Heart left ventricle (tissue), 16 donors: ENCODE data around the gene DUSP5. TPM values are rescaled to one million over a fixed set of nuclear protein-coding genes. Genes with fewer than 3 reads are reported as not detected.
"Not testable (repeated sequence)": the region's sequence is repeated elsewhere in the genome, so short reads cannot be mapped to it uniquely, and the experiment has no call there.

Experiments used
- ATAC-seq, 4 donors: fragments of 200-7000 bp; cut with Tn5 transposase; one replicate each; pipeline ENCODE4 v1.9.1; 2020 to 2022; ENCODE audit warnings: moderate library complexity in 4 of 4, mild to moderate bottlenecking in 3 of 4, moderate number of reproducible peaks in 1 of 4
- DNase-seq, 5 donors: peaks; one replicate each; pipeline ENCODE4 v3.0.0-alpha.2; 2020
- H3K27ac ChIP-seq, 12 donors: fragments of 200-600 bp; sonication (generic) in 4 of 12; one replicate each; pipeline versions ENCODE4 v1.5.0 to v1.8.0; 2016 to 2022; ENCODE audit warnings: mild to moderate bottlenecking in 2 of 12
- H3K27me3 ChIP-seq, 9 donors: fragments of 200-600 bp; sonication (generic) in 2 of 9; one replicate each; pipeline versions ENCODE4 v1.5.1 to v1.8.0; 2016 to 2022; ENCODE audit warnings: mild to moderate bottlenecking in 3 of 9
- H3K36me3 ChIP-seq, 9 donors: fragments of 200-600 bp; sonication (generic) in 2 of 9; one replicate each; pipeline versions ENCODE4 v1.5.0 to v1.8.0; 2018 to 2022; ENCODE audit warnings: mild to moderate bottlenecking in 2 of 9
- H3K4me1 ChIP-seq, 12 donors: fragments of 200-600 bp; sonication (generic) in 4 of 12; one replicate each; pipeline versions ENCODE4 v1.5.0 to v1.8.0; 2016 to 2022; ENCODE audit warnings: mild to moderate bottlenecking in 3 of 12
- H3K4me3 ChIP-seq, 12 donors: fragments of 200-600 bp; sonication (generic) in 4 of 12; one replicate each; pipeline versions ENCODE4 v1.5.0 to v1.8.0; 2017 to 2022; ENCODE audit warnings: mild to moderate bottlenecking in 9 of 12, moderate library complexity in 4 of 12
- H3K9me3 ChIP-seq, 12 donors: fragments of 200-600 bp; sonication (generic) in 4 of 12; one replicate each; pipeline versions ENCODE4 v1.5.0 to v1.8.0; 2016 to 2022; ENCODE audit warnings: mild to moderate bottlenecking in 1 of 12
- CTCF ChIP-seq, 12 donors: fragments of 200-600 bp; sonication (generic) in 4 of 12; IDR thresholded peaks; one replicate each; pipeline versions ENCODE4 v1.5.0 to v1.8.0; 2018 to 2022; ENCODE audit warnings: antibody characterized with exemption in 12 of 12, mild to moderate bottlenecking in 5 of 12
- POLR2A ChIP-seq, 2 donors: fragments of 450-650 bp; IDR thresholded peaks; one replicate each; pipeline ENCODE4 v1.6.1; 2017; ENCODE audit warnings: antibody characterized with exemption in 2 of 2, mild to moderate bottlenecking in 2 of 2, moderate library complexity in 2 of 2
- WGBS, 4 donors: extraction: QIAGEN DNeasy Blood & Tissue Kit in 2 of 4; methylation state at CpG; one replicate each; pipeline versions ENCODE4 v1.1.5 to v1.1.7; 2013 to 2018; 5-methylcytosine and 5-hydroxymethylcytosine counted together
- intact Hi-C, 10 donors: fragments of 100-400 bp; cut with DNase I; formaldehyde crosslinking; loops; one replicate each; pipeline versions ENCODE4 v1.11.1 to v1.14.2; 2022
- polyA plus RNA-seq, 2 donors: library from polyadenylated mRNA; stranded (reverse); fragments of 200-250 nt; gene quantifications; one replicate each; pipeline ENCODE4 v1.2.3, GENCODE V29; 2013
- total RNA-seq, 9 donors: library from RNA; depleted of rRNA in 2 of 9; stranded (reverse); fragments of >200 nt in 2 of 9; fragmentation: NEBNext Ultra II Directional in 3 of 9; extraction: Animal tissue kit (Norgen Biotek cat#: 25700) in 3 of 9; gene quantifications; one replicate each; pipeline versions ENCODE4 v1.1.0 to v1.2.4, GENCODE V29; 2016 to 2023
- donor health status: ischemic (EF 13 %, LVEDD 7.1; RV severe dilation, severe dysfunction).
- donor health status: healthy with polysubstance abuse.
- donor health status: DM: no; HTN: yes; CAD: no.
- donor health status: DM: no; HTN: no; CAD: no.
- donor health status: ischemic (EF 25% LVEDD 6.9; RV normal size, moderate dysfunction).
- donor health status: ischemic (EF 25% LVEDD 5.7; RV mildly dilated, moderate dysfunction).
- donor health status: healthy.
- donor health status: DM: yes; HTN: yes; CAD: no.
- donor health status: ischemic (EF 35%, LVEDD 5.7; RV mildly dilated, moderate dysfunction).
- donor health status: nonischemic (EF 11% LVEDD 7.7; RV severe dilation, severe dysfunction).
- donor health status: DM: yes; HTN: yes; CAD: no.
- donor health status: PGD.
- donor health status: ischemic (EF 29% LVEDD 5.4; RV normal size, mild dysfunction).
- donor health status: nonischemic (EF 23%, LVEDD 6.1; RV moderate dilation, normal function).

The DUSP5 gene
- total and polyA plus RNA-seq, 11 donors = 3.5 to 42.7 (median 16.1) TPM

GRCh38 chr10:110462166-110463095 is 35.3 kb upstream of the DUSP5 start:
- no peak for TF ChIP-seq POLR2A (IDR thresholded peaks at IDR 0.05)
- no peak for TF ChIP-seq CTCF (IDR thresholded peaks at IDR 0.05)
- ATAC-seq = no peak
- no peaks in the 10 kb centered on the region for H3K36me3 ChIP-seq

GRCh38 chr10:110468258-110468657 is 29.4 kb upstream of the DUSP5 start:
- intact Hi-C loops, H3K4me1 ChIP-seq, H3K27me3 ChIP-seq, ATAC-seq, H3K9me3 ChIP-seq, H3K27ac ChIP-seq, H3K36me3 ChIP-seq, H3K4me3 ChIP-seq, DNase-seq: not testable (repeated sequence)
- 91 to 99% (median 96%) methylated on average over 2 of the region's 2 CpGs for WGBS, 4 donors

More at GRCh38 chr10:110462166-110463095, 35.3 kb upstream of the DUSP5 start:
- H3K27me3 ChIP-seq = no peaks in the 10 kb centered on the region
- 84 to 91% (median 89%) methylated on average over 19 of the region's 19 CpGs for WGBS, 4 donors
- no peak overlapping the region for H3K27ac ChIP-seq
- H3K4me1 ChIP-seq = peaks cover 0 to 33% (median 14%) of the 10 kb centered on the region in 12 donors
- H3K9me3 ChIP-seq = no peaks in the 10 kb centered on the region
- intact Hi-C loops = loop anchor here in 1 of 10 donors (5.0 kb wide), 1 partner anchor 105 kb away; no protein-coding TSS in a partner anchor
- H3K4me3 ChIP-seq = no peak overlapping the region
- DNase-seq = no peak

- ATAC-seq, DNase-seq, H3K9me3 ChIP-seq, H3K4me3 ChIP-seq, intact Hi-C loops, H3K36me3 ChIP-seq, H3K27ac ChIP-seq, H3K27me3 ChIP-seq, H3K4me1 ChIP-seq: not testable (repeated sequence)
- WGBS, 4 donors = 78 to 87% (median 85%) methylated on average over 10 of the region's 10 CpGs
Measured at GRCh38 chr10:110470541-110470940, 27.2 kb upstream of the DUSP5 start.

- no peak overlapping the region for H3K27ac ChIP-seq
- H3K4me1 ChIP-seq = no peaks in the 10 kb centered on the region
- H3K27me3 ChIP-seq = no peaks in the 10 kb centered on the region
- peaks cover 0 to 6% (median 0%) of the 10 kb centered on the region in 12 donors for H3K9me3 ChIP-seq
- TF ChIP-seq POLR2A (IDR thresholded peaks at IDR 0.05) (no peak), CTCF (IDR thresholded peaks at IDR 0.05) (no peak)
- DNase-seq = no peak
- no peak for ATAC-seq
- WGBS, 4 donors = 88 to 93% (median 91%) methylated on average over 5 of the region's 5 CpGs
- H3K4me3 ChIP-seq = no peak overlapping the region
- H3K36me3 ChIP-seq = no peaks in the 10 kb centered on the region
- intact Hi-C loops = no loop called here
Measured at GRCh38 chr10:110471566-110472139, 26.1 kb upstream of the DUSP5 start.

GRCh38 chr10:110474017-110474416 is 23.7 kb upstream of the DUSP5 start:
- no peak overlapping the region for H3K27ac ChIP-seq
- H3K4me3 ChIP-seq = no peak overlapping the region
- no peak for DNase-seq
- TF ChIP-seq POLR2A (IDR thresholded peaks at IDR 0.05) (no peak), CTCF (IDR thresholded peaks at IDR 0.05) (no peak)
- no peak for ATAC-seq
- 91 to 94% (median 93%) methylated on average over 3 of the region's 3 CpGs for WGBS, 4 donors
- no peaks in the 10 kb centered on the region for H3K27me3 ChIP-seq
- peaks cover 0 to 6% (median 0%) of the 10 kb centered on the region in 12 donors for H3K9me3 ChIP-seq
- H3K36me3 ChIP-seq = no peaks in the 10 kb centered on the region
- intact Hi-C loops = no loop called here
- H3K4me1 ChIP-seq = no peaks in the 10 kb centered on the region
